Glomerular endothelial cell (primary cell): ENCODE results near the gene PTTG2. TPM values are rescaled to one million over a fixed set of nuclear protein-coding genes. Genes with fewer than 3 reads are reported as not detected.

Source experiments
- DNase-seq: peaks from one replicate; pipeline ENCODE4 v3.0.0-alpha.2; 2011; ENCODE audit warnings: low read depth, low spot score; ENCODE audit errors: extremely low read depth
- total RNA-seq: library from RNA; depleted of rRNA; stranded (reverse); fragments of >200 nt; gene quantifications from 2 replicates; pipeline ENCODE4 v1.2.3, GENCODE V29; 2015

PTTG2 gene
- total RNA-seq, 1 donor from 2014 or later, result not detected

GRCh38 chr4:37982736-37983135 lies 22.5 kb downstream of the PTTG2 start:
- DNase-seq, result no peak

- no peak for DNase-seq
Observed at GRCh38 chr4:37983951-37984350, 23.8 kb downstream of the PTTG2 start.

- no peak for DNase-seq
Observed at GRCh38 chr4:37985730-37986275, 25.6 kb downstream of the PTTG2 start.

GRCh38 chr4:37988670-37989069 lies 28.5 kb downstream of the PTTG2 start:
- no peak for DNase-seq

GRCh38 chr4:37989398-37990260 lies 29.4 kb downstream of the PTTG2 start:
- no peak for DNase-seq

GRCh38 chr4:37990731-37991245 lies 30.6 kb downstream of the PTTG2 start:
- no peak for DNase-seq

GRCh38 chr4:37991623-37992410 lies 31.6 kb downstream of the PTTG2 start:
- DNase-seq, result no peak

- DNase-seq, result no peak
Observed at GRCh38 chr4:37993806-37994205, 33.6 kb downstream of the PTTG2 start.

GRCh38 chr4:37994569-37994968 lies 34.4 kb downstream of the PTTG2 start:
- DNase-seq, result no peak

GRCh38 chr4:37995299-37995821 lies 35.2 kb downstream of the PTTG2 start:
- DNase-seq, result no peak

- DNase-seq, result no peak
Observed at GRCh38 chr4:37995981-37996775, 36.0 kb downstream of the PTTG2 start.

GRCh38 chr4:37998226-37998625 lies 38.0 kb downstream of the PTTG2 start:
- DNase-seq, result no peak

GRCh38 chr4:37999000-37999716 lies 39.0 kb downstream of the PTTG2 start:
- no peak for DNase-seq

- no peak for DNase-seq
Observed at GRCh38 chr4:37999965-38000364, 39.8 kb downstream of the PTTG2 start.

GRCh38 chr4:38001927-38002326 lies 41.7 kb downstream of the PTTG2 start:
- no peak for DNase-seq

GRCh38 chr4:38002451-38003071 lies 42.4 kb downstream of the PTTG2 start:
- no peak for DNase-seq

GRCh38 chr4:38003102-38003501 lies 42.9 kb downstream of the PTTG2 start:
- DNase-seq, result no peak

- no peak for DNase-seq
Observed at GRCh38 chr4:38003628-38004027, 43.4 kb downstream of the PTTG2 start.

- DNase-seq, result no peak
Observed at GRCh38 chr4:38004062-38004461, 43.9 kb downstream of the PTTG2 start.
